ENCODE results near the gene EYS. TPM values are rescaled to one million over a fixed set of nuclear protein-coding genes. Genes with fewer than 3 reads are reported as not detected.

The EYS gene
- polyA plus RNA-seq, 2 of the 4 experiments (the other 2 are of a cell fraction) = 0.03 to 0.06 TPM

- ATAC-seq = no peak
- H3K4me2 ChIP-seq = no peak overlapping the region
- no peaks in the 10 kb centered on the region for H3K9me3 ChIP-seq
- H3K4me3 ChIP-seq = no peak overlapping the region
- no peaks in the 10 kb centered on the region for H3K4me1 ChIP-seq
- TF ChIP-seq HOXB13 (CRISPR knock-in tag; IDR thresholded peaks at IDR 0.05; ENCODE audit: low read depth) (no peak), MAFK (IDR thresholded peaks at IDR 0.05; ENCODE audit: partially characterized antibody) (peak; percentile 85), HDAC2 (IDR thresholded peaks at IDR 0.05) (no peak), FOSL2 (IDR thresholded peaks at IDR 0.05) (no peak), FOSL2 (CRISPR knock-in tag; IDR thresholded peaks at IDR 0.05) (no peak), MYC (IDR thresholded peaks at IDR 0.05; ENCODE audit: borderline replicate concordance, low read length) (no peak)
- H3K27ac ChIP-seq = no peak overlapping the region
- FAIRE-seq = no peak
- DNase-seq (ENCODE audit: low read depth in 1 of 2, low spot score in 1 of 2) = no peak
- WGBS (ENCODE audit: missing lambda C conversion rate) = 24% methylated on average over 3 of the region's 3 CpGs
- ChIA-PET CTCF (no interaction called here), POLR2A (no interaction called here)
Observed at GRCh38 chr6:64895945-64896344, 811.1 kb downstream of the EYS start.

DNA sequence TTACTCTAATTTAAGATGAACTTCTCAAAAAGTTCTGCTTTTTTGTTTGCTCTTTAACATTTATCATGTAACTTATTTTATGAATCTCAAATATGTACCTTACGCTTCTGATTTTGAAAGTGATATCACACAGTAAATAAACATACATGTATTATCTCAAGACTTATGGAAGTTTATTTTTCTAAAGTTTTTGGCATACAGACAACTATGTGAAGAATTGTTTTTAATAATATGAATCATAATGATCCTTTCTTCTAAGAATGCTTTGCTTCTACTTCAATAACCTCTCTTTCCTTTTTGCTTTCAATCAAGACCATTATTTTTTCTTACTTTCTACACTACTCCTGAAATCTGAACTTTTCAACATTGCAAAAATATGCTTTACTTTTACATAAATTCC, 816.4 kb downstream of the EYS start:
- Histone ChIP-seq H3K27ac (no peak overlapping the region), H3K9me3 (no peaks in the 10 kb centered on the region), H3K4me1 (no peaks in the 10 kb centered on the region), H3K4me3 (no peak overlapping the region), H3K4me2 (0 out of 3 replicates have a peak overlapping the region, but pooled peaks have one; percentile 17)
- TF ChIP-seq HMGXB4 (CRISPR knock-in tag; IDR thresholded peaks at IDR 0.05; ENCODE audit: borderline replicate concordance) = no peak
- POLR2A ChIA-PET = no interaction called here
- ATAC-seq (no peak), DNase-seq (ENCODE audit: low read depth in 1 of 2, low spot score in 1 of 2) (no peak), FAIRE-seq (no peak)
- CTCF ChIA-PET = no interaction called here
- WGBS (ENCODE audit: missing lambda C conversion rate) = 8% methylated on average over 1 of the region's 1 CpG

DNA sequence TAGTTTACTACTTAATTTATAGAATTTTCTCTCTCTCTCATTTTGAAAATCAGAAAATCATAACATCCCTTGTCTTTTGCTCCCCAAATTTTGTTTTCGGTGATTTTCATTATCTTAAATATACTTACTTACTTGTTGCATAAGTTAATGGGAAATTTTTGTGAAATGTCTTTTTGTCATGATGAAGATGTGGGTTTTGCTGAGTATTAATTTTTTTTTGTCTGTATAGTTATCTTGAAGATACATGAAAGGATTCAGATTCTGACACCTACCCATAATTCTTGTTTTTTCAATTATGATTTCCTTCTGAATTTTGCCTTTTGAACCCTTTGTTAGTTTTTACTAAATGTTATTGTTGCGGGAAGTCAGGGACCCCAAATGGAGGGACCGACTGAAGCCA, 817.9 kb downstream of the EYS start:
- ChIA-PET POLR2A (no interaction called here), CTCF (no interaction called here)
- DNase-seq (ENCODE audit: low read depth in 1 of 2, low spot score in 1 of 2) = no peak
- no peak for ATAC-seq
- 64% methylated on average over 3 of the region's 3 CpGs for WGBS (ENCODE audit: missing lambda C conversion rate)
- no peak for FAIRE-seq
- no peaks in the 10 kb centered on the region for H3K4me1 ChIP-seq
- no peak overlapping the region for H3K4me2 ChIP-seq
- TF ChIP-seq ZSCAN20 (CRISPR knock-in tag; IDR thresholded peaks at IDR 0.05) (no peak), CEBPB (IDR thresholded peaks at IDR 0.05) (no peak), HOXA7 (CRISPR knock-in tag; IDR thresholded peaks at IDR 0.05) (no peak), ZNF302 (CRISPR knock-in tag; IDR thresholded peaks at IDR 0.05) (no peak), GATA3 (IDR thresholded peaks at IDR 0.05; ENCODE audit: borderline replicate concordance) (no peak), HOXB13 (CRISPR knock-in tag; IDR thresholded peaks at IDR 0.05; ENCODE audit: low read depth) (no peak), KDM5A (IDR thresholded peaks at IDR 0.05) (no peak)
- TF ChIP-seq, protein P1, sequence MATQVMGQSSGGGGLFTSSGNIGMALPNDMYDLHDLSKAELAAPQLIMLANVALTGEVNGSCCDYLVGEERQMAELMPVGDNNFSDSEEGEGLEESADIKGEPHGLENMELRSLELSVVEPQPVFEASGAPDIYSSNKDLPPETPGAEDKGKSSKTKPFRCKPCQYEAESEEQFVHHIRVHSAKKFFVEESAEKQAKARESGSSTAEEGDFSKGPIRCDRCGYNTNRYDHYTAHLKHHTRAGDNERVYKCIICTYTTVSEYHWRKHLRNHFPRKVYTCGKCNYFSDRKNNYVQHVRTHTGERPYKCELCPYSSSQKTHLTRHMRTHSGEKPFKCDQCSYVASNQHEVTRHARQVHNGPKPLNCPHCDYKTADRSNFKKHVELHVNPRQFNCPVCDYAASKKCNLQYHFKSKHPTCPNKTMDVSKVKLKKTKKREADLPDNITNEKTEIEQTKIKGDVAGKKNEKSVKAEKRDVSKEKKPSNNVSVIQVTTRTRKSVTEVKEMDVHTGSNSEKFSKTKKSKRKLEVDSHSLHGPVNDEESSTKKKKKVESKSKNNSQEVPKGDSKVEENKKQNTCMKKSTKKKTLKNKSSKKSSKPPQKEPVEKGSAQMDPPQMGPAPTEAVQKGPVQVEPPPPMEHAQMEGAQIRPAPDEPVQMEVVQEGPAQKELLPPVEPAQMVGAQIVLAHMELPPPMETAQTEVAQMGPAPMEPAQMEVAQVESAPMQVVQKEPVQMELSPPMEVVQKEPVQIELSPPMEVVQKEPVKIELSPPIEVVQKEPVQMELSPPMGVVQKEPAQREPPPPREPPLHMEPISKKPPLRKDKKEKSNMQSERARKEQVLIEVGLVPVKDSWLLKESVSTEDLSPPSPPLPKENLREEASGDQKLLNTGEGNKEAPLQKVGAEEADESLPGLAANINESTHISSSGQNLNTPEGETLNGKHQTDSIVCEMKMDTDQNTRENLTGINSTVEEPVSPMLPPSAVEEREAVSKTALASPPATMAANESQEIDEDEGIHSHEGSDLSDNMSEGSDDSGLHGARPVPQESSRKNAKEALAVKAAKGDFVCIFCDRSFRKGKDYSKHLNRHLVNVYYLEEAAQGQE (IDR thresholded peaks at IDR 0.05) = no peak
- no peak overlapping the region for H3K4me3 ChIP-seq
- H3K9me3 ChIP-seq = no peaks in the 10 kb centered on the region
- H3K27ac ChIP-seq = no peak overlapping the region

DNA sequence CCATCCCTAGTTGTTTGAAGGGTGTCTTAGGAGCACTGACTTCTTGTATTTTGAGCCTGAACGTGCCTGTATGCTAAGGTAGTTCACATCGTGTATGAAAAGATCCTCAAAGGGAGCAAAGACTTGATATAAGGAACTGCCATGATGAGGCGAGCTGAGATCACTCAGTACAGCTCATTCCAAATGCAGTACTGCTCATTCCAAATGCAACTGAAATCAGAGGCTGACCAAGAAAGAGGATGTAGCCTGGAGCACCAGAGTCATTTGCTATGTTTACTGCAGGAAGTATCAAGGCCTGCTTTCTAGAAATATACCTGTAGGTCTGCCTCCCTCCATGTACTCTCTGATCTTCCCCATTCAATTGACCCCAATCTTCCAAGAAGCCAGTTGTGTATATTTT, 832.2 kb downstream of the EYS start:
- ChIA-PET CTCF (no interaction called here), POLR2A (no interaction called here)
- no peak for DNase-seq (ENCODE audit: low read depth in 1 of 2, low spot score in 1 of 2)
- H3K4me3 ChIP-seq = no peak overlapping the region
- 20% methylated on average over 3 of the region's 3 CpGs for WGBS (ENCODE audit: missing lambda C conversion rate)
- no peak overlapping the region for H3K4me2 ChIP-seq
- no peak for ATAC-seq
- FAIRE-seq = no peak
- no peak overlapping the region for H3K27ac ChIP-seq
- H3K9me3 ChIP-seq = no peaks in the 10 kb centered on the region
- H3K4me1 ChIP-seq = no peaks in the 10 kb centered on the region
- TF ChIP-seq RFX5 (IDR thresholded peaks at IDR 0.05) = no peak
- TF ChIP-seq NR3C1 (IDR thresholded peaks at IDR 0.05) = no peak
- TF ChIP-seq, protein P2, sequence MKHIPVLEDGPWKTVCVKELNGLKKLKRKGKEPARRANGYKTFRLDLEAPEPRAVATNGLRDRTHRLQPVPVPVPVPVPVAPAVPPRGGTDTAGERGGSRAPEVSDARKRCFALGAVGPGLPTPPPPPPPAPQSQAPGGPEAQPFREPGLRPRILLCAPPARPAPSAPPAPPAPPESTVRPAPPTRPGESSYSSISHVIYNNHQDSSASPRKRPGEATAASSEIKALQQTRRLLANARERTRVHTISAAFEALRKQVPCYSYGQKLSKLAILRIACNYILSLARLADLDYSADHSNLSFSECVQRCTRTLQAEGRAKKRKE (CRISPR knock-in tag; IDR thresholded peaks at IDR 0.05; ENCODE audit: low read depth) = no peak
- TF ChIP-seq, protein P3, sequence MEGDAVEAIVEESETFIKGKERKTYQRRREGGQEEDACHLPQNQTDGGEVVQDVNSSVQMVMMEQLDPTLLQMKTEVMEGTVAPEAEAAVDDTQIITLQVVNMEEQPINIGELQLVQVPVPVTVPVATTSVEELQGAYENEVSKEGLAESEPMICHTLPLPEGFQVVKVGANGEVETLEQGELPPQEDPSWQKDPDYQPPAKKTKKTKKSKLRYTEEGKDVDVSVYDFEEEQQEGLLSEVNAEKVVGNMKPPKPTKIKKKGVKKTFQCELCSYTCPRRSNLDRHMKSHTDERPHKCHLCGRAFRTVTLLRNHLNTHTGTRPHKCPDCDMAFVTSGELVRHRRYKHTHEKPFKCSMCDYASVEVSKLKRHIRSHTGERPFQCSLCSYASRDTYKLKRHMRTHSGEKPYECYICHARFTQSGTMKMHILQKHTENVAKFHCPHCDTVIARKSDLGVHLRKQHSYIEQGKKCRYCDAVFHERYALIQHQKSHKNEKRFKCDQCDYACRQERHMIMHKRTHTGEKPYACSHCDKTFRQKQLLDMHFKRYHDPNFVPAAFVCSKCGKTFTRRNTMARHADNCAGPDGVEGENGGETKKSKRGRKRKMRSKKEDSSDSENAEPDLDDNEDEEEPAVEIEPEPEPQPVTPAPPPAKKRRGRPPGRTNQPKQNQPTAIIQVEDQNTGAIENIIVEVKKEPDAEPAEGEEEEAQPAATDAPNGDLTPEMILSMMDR (IDR thresholded peaks at IDR 0.05) = no peak
- TF ChIP-seq ELK1 (IDR thresholded peaks at IDR 0.05; ENCODE audit: low read depth, low read length) = no peak
- no peak for TF ChIP-seq FOSB (CRISPR knock-in tag; IDR thresholded peaks at IDR 0.05)
- TF ChIP-seq EHF (CRISPR knock-in tag; IDR thresholded peaks at IDR 0.05) = no peak
- TF ChIP-seq ESRRA (IDR thresholded peaks at IDR 0.05; ENCODE audit: borderline replicate concordance, low read length) = no peak

Measured in A549 (cell line).